Large intestine (tissue), 12 donors: Measurements from ENCODE around the gene LRRC27. TPM values are rescaled to one million over a fixed set of nuclear protein-coding genes. Genes with fewer than 3 reads are reported as not detected.

ENCODE experiments used
- DNase-seq, 2 donors: peaks; one replicate each; pipeline versions ENCODE4 v3.0.0 to v3.0.0-alpha.2; 2013
- H3K27ac ChIP-seq: one replicate; pipeline ENCODE4 v1.5.1; 2013; ENCODE audit warnings: low read length
- H3K27me3 ChIP-seq: 2 replicates; pipeline ENCODE4 v1.6.1; 2013; ENCODE audit warnings: low read length; ENCODE audit not compliant: control insufficient read depth, insufficient read depth
- H3K36me3 ChIP-seq: 2 replicates; pipeline ENCODE4 v1.6.1; 2013; ENCODE audit warnings: low read length; ENCODE audit not compliant: control insufficient read depth, insufficient read depth
- H3K4me1 ChIP-seq: one replicate; pipeline ENCODE4 v1.6.1; 2013; ENCODE audit warnings: low read length; ENCODE audit not compliant: control insufficient read depth, insufficient read depth
- H3K4me3 ChIP-seq: one replicate; pipeline ENCODE4 v1.5.1; 2013; ENCODE audit warnings: low read length
- H3K9me3 ChIP-seq: one replicate; pipeline ENCODE4 v1.6.1; 2013; ENCODE audit warnings: mild to moderate bottlenecking, low read depth, low read length, moderate library complexity; ENCODE audit not compliant: control insufficient read depth
- WGBS: methylation state at CpG from one replicate; pipeline ENCODE4 v1.1.5; 2013; ENCODE audit warnings: low lambda C conversion rate; ENCODE audit not compliant: insufficient coverage; 5-methylcytosine and 5-hydroxymethylcytosine counted together
- long read RNA-seq, 11 donors: transcript quantifications; one replicate each; lab custom pipeline, GENCODE V29; 2026
- polyA plus RNA-seq: library from polyadenylated mRNA; unstranded; fragments of 120-200 nt; gene quantifications from one replicate; pipeline ENCODE4 v1.2.1, GENCODE V29; 2013

Gene LRRC27
- polyA plus RNA-seq = 20.7 TPM
- long read RNA-seq, donor 1 = 0 reads
- long read RNA-seq, donor 2, partial matches to known transcripts = 0 of 2 reads
- long read RNA-seq, donor 2, other reads (novel, unspliced or antisense) = 0 of 2 reads
- long read RNA-seq, donor 3 = 0 reads
- long read RNA-seq, donor 4 = 0 reads
- long read RNA-seq, donor 5, full-length matches to known transcripts = 1 of 1 reads
- long read RNA-seq, donor 5, partial matches to known transcripts = 0 of 1 reads
- long read RNA-seq, donor 5, other reads (novel, unspliced or antisense) = 0 of 1 reads
- long read RNA-seq, donor 6 = 0 reads
- long read RNA-seq, donor 7, full-length matches to known transcripts = 1 of 1 reads
- long read RNA-seq, donor 7, partial matches to known transcripts = 0 of 1 reads
- long read RNA-seq, donor 7, other reads (novel, unspliced or antisense) = 0 of 1 reads
- long read RNA-seq, donor 8 = 0 reads
- long read RNA-seq, donor 9, partial matches to known transcripts = 0 of 2 reads
- long read RNA-seq, donor 9, other reads (novel, unspliced or antisense) = 0 of 2 reads
- long read RNA-seq, donor 10, partial matches to known transcripts = 0 of 1 reads
- long read RNA-seq, donor 10, other reads (novel, unspliced or antisense) = 0 of 1 reads
- long read RNA-seq, donor 11, full-length matches to known transcripts = 2 of 2 reads
- long read RNA-seq, donor 11, partial matches to known transcripts = 0 of 2 reads
- long read RNA-seq, donor 11, other reads (novel, unspliced or antisense) = 0 of 2 reads

GRCh38 chr10:132331601-132332432 lies at the start of gene LRRC27:
LRRC27 (plus strand) TSS chr10:132332193; CDS start chr10:132333525, 1,332 bp downstream.
- peak within 1 kb of the TSS; percentile 94 for H3K4me3 ChIP-seq
- no peaks in the 10 kb centered on the region for H3K27me3 ChIP-seq
- H3K27ac ChIP-seq = peak within 1 kb of the TSS; percentile 76
- peak; percentile 99 for DNase-seq
- H3K9me3 ChIP-seq = no peaks in the 10 kb centered on the region
- WGBS = no CpG with 5 or more reads among the region's 89 CpGs
- no peaks in the 10 kb centered on the region for H3K36me3 ChIP-seq
- H3K4me1 ChIP-seq = peaks cover 25% of the 10 kb centered on the region

DNA sequence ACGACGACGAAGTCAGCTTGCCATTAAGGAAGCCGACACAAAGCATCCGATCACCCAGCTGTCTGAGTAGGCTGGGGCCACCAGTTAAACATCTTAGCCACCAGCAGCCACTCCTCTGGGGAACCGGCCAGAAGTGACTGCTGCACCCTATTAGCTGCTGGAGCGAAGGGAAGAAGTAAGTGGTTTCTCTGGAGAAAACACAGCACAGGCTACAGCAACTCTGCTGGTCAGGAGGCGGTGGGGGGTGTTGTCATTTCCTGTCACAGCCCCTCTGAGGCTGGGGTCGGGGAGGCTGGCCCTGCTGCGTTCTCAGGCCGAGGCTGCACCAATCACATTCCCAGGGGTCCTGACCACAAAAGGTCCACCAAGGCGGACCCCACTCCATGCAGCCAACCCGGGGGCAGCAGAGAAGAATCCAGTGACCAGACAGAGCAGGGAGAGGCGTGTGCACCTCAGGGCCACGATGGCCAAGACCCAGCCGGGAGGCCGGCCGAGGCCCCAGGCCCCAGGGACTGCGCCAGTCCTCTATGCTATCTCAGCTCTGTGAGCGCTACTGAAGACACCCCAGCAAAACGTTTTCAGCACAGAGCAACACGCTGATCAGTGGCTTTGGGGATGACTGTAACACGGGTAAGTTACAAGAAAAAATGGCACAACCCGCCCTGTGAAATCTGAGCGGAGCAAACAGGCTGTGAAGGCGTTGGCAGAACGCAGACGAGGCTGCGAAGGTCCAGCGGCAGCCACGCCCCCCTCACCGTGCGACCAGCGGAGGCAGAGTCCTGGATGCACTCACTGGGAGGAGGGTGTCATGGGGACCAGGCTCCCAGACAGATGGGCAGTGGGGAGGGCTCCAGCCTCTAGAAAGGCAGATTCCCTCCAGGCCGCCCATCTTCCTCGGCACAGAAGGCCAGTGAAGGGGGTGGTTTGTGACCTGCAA lies 49.1 kb upstream of the LRRC27 start:
- Histone ChIP-seq H3K4me1 (no peaks in the 10 kb centered on the region), H3K27me3 (peaks cover 16% of the 10 kb centered on the region), H3K4me3 (no peak overlapping the region), H3K27ac (no peak overlapping the region), H3K36me3 (no peaks in the 10 kb centered on the region), H3K9me3 (no peaks in the 10 kb centered on the region)
- no CpG with 5 or more reads among the region's 36 CpGs for WGBS
- peak in 1 of 2 donors; percentile 54 for DNase-seq

DNA sequence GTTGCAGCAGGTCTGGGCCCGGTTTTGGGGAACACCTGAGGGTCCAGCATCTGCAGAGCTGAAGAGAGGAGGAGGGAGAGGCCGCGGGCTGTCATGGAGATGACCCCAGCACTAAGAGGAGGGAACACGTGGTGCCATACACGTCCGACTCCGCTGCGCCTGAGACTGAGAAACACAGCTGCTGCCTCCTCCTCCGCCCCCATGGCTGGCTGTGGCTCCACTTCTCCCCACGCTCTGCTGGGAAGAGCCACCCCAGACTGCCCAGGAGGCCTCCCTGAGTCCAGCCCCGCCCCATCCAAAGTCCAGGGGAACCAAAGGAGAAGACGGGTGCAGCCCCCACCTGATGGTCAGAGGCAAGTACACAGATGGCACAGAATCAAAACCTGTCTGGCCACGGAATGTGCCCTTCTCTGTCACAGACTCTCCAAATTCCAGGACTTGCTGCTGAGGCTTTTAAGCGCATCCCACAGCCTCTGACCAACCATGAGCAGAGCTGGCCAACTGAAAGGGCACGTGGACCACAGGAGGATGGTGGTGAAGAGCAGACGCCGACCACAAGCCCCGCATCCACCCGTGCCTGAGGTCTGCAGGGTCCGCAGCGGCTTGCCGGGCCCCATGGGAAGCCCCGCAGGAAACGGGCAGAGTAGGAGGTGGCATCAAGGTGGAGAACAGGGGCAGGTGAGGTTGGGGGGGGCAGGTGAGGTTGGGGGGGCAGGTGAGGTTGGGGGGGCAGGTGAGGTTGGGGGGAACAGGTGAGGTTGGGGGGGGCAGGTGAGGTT lies 48.2 kb upstream of the LRRC27 start:
- Histone ChIP-seq H3K4me1 (no peaks in the 10 kb centered on the region), H3K4me3 (no peak overlapping the region), H3K36me3 (no peaks in the 10 kb centered on the region), H3K27ac (no peak overlapping the region), H3K9me3 (no peaks in the 10 kb centered on the region), H3K27me3 (peaks cover 16% of the 10 kb centered on the region)
- WGBS = no CpG with 5 or more reads among the region's 24 CpGs
- peak in 1 of 2 donors; percentile 78 for DNase-seq

DNA sequence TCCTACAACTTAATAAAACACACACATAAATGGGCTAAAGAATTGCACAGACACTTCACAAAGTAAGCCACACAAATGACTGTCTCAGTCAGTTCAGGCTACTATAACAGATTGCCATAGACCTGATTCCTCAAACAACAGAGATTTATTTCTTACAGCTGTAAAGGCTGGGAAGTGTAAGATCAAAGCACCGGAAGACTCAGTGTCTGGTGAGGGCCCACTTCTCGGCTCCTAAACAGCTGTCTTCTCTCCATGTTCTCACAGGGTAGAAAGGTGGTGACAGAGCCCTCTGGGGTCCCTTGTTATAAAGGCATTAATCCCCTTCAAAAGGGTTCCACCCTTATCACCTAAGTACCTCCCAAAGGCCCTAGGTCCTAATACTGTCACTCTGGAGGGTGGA lies 42.6 kb upstream of the LRRC27 start:
- Histone ChIP-seq H3K9me3 (no peaks in the 10 kb centered on the region), H3K4me1 (no peaks in the 10 kb centered on the region), H3K4me3 (no peak overlapping the region), H3K36me3 (no peaks in the 10 kb centered on the region), H3K27me3 (no peaks in the 10 kb centered on the region), H3K27ac (no peak overlapping the region)
- no peak for DNase-seq
- no CpG with 5 or more reads among the region's 2 CpGs for WGBS

GRCh38 chr10:132290631-132291030 lies 41.4 kb upstream of the LRRC27 start:
- Histone ChIP-seq H3K4me1 (no peaks in the 10 kb centered on the region), H3K9me3 (no peaks in the 10 kb centered on the region), H3K27ac (no peak overlapping the region), H3K36me3 (no peaks in the 10 kb centered on the region), H3K4me3 (no peak overlapping the region), H3K27me3 (no peaks in the 10 kb centered on the region)
- WGBS = no CpG with 5 or more reads among the region's 6 CpGs
- DNase-seq = no peak

GRCh38 chr10:132291826-132292225 lies 40.2 kb upstream of the LRRC27 start:
- Histone ChIP-seq H3K4me1 (no peaks in the 10 kb centered on the region), H3K27me3 (peaks cover 5% of the 10 kb centered on the region), H3K27ac (no peak overlapping the region), H3K9me3 (no peaks in the 10 kb centered on the region), H3K4me3 (no peak overlapping the region), H3K36me3 (no peaks in the 10 kb centered on the region)
- DNase-seq = no peak
- no CpG with 5 or more reads among the region's 5 CpGs for WGBS

DNA sequence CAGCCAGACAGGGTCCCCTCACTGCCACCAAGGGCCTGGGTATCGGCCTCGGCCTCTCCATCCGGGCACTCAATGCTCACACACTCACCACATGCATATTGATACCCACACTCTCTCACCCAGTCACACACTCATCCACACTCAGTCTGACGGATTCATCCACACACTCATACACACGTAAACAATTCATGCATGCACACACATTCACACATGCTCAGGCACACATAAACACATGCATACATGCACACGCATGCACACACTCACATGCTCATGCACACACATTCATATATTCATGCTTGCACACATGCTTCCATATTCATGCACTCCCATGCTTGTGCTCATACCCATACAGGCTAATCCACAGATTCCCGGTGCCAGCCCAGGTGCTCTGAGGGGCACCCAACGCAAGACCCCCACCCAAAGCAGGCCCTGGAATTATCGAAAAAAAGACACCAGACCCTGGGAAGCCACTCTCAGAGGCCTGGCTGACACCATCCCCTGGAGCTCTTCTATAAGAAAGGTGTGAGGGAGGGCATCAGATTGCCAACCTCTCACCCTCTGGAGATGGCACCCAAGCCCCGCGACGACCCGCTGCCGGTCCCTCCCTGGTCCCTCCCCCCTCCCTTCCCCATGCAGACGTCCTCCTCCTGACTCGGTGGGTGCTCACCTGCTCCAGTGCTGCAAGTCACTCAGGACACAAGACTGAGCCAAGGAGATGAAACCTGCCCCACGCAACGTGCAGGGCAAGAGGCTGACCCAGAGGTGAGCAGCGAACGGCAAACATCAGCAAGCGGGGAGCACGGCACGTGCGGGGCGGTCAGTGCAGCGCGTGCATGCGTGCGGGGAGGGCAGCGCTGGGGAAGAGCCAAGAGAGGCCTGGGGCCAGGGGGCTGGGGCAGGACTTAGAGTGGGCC lies 39.4 kb upstream of the LRRC27 start:
- H3K27ac ChIP-seq = no peak overlapping the region

GRCh38 chr10:132293201-132293812 lies 38.7 kb upstream of the LRRC27 start:
- H3K27ac ChIP-seq = no peak overlapping the region

More for the DNA sequence above, 39.4 kb upstream of the LRRC27 start:
- H3K27me3 ChIP-seq = peaks cover 7% of the 10 kb centered on the region
- no peaks in the 10 kb centered on the region for H3K36me3 ChIP-seq
- WGBS = 100% methylated on average over 2 of the region's 30 CpGs
- H3K4me3 ChIP-seq = no peak overlapping the region
- no peak for DNase-seq
- no peaks in the 10 kb centered on the region for H3K4me1 ChIP-seq
- no peaks in the 10 kb centered on the region for H3K9me3 ChIP-seq

More at GRCh38 chr10:132293201-132293812, 38.7 kb upstream of the LRRC27 start:
- no CpG with 5 or more reads among the region's 16 CpGs for WGBS
- Histone ChIP-seq H3K27me3 (peaks cover 15% of the 10 kb centered on the region), H3K36me3 (no peaks in the 10 kb centered on the region), H3K4me1 (no peaks in the 10 kb centered on the region), H3K4me3 (no peak overlapping the region), H3K9me3 (no peaks in the 10 kb centered on the region)
- no peak for DNase-seq
